C4-2B (cell line): ENCODE measurements around the gene CKB.

ENCODE experiments used
- H3K27ac ChIP-seq: fragments of 450-650 bp; 2 replicates; pipeline ENCODE4 v1.5.1; 2017
- CTCF ChIP-seq: fragments of 450-650 bp; conservative IDR thresholded peaks from 2 replicates; pipeline ENCODE4 v1.5.1; 2017; ENCODE audit warnings: mild to moderate bottlenecking
- ZFX ChIP-seq: fragments of 450-650 bp; IDR thresholded peaks from 2 replicates; pipeline ENCODE4 v1.6.1; 2017

CKB gene

GRCh38 chr14:103476631-103477030, 46.0 kb downstream of the CKB start:
- no peak overlapping the region for H3K27ac ChIP-seq
- TF ChIP-seq ZFX, result no peak
- no peak for TF ChIP-seq CTCF

- TF ChIP-seq CTCF (no peak), ZFX (no peak)
- H3K27ac ChIP-seq, result no peak overlapping the region
These were observed 46.6 kb downstream of the CKB start for GRCh38 chr14:103476065-103476464.

GRCh38 chr14:103474893-103475292, 47.7 kb downstream of the CKB start:
- H3K27ac ChIP-seq, result no peak overlapping the region
- TF ChIP-seq ZFX, result no peak
- no peak for TF ChIP-seq CTCF

- TF ChIP-seq ZFX, result no peak
- no peak for TF ChIP-seq CTCF
- H3K27ac ChIP-seq, result no peak overlapping the region
These were observed 49.7 kb downstream of the CKB start for GRCh38 chr14:103472939-103473338.
